CD4-positive, CD25-positive, alpha-beta regulatory T cell (primary cell): Measurements from ENCODE around the gene SBF1. TPM values are rescaled to one million over a fixed set of nuclear protein-coding genes. Genes with fewer than 3 reads are reported as not detected.
"Not testable (repeated sequence)": the region's sequence is repeated elsewhere in the genome, so short reads cannot be mapped to it uniquely, and the experiment has no call there.

Source experiments
- ATAC-seq, 2 donors: fragments of 150-1000 bp; cut with Tn5 transposase; one replicate each; pipeline ENCODE4 v1.10.0; 2021; ENCODE audit warnings: low read depth in 2 of 2, moderate number of reproducible peaks in 2 of 2, moderate library complexity in 1 of 2
- DNase-seq, 3 donors: peaks; one replicate each; pipeline versions ENCODE4 v3.0.0 to v3.0.0-alpha.2; 2012 to 2022; ENCODE audit warnings: mixed read lengths in 1 of 3
- H3K27ac ChIP-seq: one replicate; pipeline ENCODE4 v1.7.0; 2013; ENCODE audit warnings: mild to moderate bottlenecking, low read length; ENCODE audit not compliant: insufficient read depth, poor library complexity, severe bottlenecking
- H3K27me3 ChIP-seq: one replicate; pipeline ENCODE4 v1.7.0; 2013; ENCODE audit warnings: low read length; ENCODE audit not compliant: control insufficient read depth, insufficient read depth
- H3K36me3 ChIP-seq: one replicate; pipeline ENCODE4 v1.7.0; 2013; ENCODE audit warnings: mild to moderate bottlenecking, low read length, moderate library complexity; ENCODE audit not compliant: control insufficient read depth, insufficient read depth
- H3K4me1 ChIP-seq: 2 replicates; pipeline ENCODE4 v1.7.0; 2013; ENCODE audit warnings: mild to moderate bottlenecking, low read length; ENCODE audit not compliant: insufficient read depth, control insufficient read depth, poor library complexity, severe bottlenecking
- H3K4me3 ChIP-seq: one replicate; pipeline ENCODE4 v1.7.0; 2013; ENCODE audit warnings: low read depth, mild to moderate bottlenecking, low read length, moderate library complexity
- H3K9me3 ChIP-seq, 2 experiments: 1 replicate in 1 of 2; 2 replicates in 1 of 2; pipeline ENCODE4 v1.7.0; 2013; ENCODE audit warnings: low read length in 2 of 2, mild to moderate bottlenecking in 1 of 2, moderate library complexity in 1 of 2; ENCODE audit not compliant: control insufficient read depth in 2 of 2
- H3K27ac Mint-ChIP-seq, 3 donors: one replicate each; pipeline ENCODE4 v1.8.0; 2020 to 2022; ENCODE audit warnings: mild to moderate bottlenecking in 3 of 3, mixed read lengths in 3 of 3, moderate library complexity in 2 of 3
- H3K27me3 Mint-ChIP-seq: one replicate; pipeline ENCODE4 v1.8.0; 2022; ENCODE audit warnings: mild to moderate bottlenecking, mixed read lengths
- H3K36me3 Mint-ChIP-seq: one replicate; pipeline ENCODE4 v1.8.0; 2020; ENCODE audit warnings: mixed read lengths
- H3K4me1 Mint-ChIP-seq, 4 donors: one replicate each; pipeline ENCODE4 v1.8.0; 2020 to 2022; ENCODE audit warnings: mixed read lengths in 4 of 4, mild to moderate bottlenecking in 1 of 4
- H3K4me3 Mint-ChIP-seq, 4 donors: one replicate each; pipeline ENCODE4 v1.8.0; 2020 to 2022; ENCODE audit warnings: mild to moderate bottlenecking in 4 of 4, mixed read lengths in 4 of 4, moderate library complexity in 3 of 4
- H3K9me3 Mint-ChIP-seq, 7 donors: one replicate each; pipeline ENCODE4 v1.8.0; 2020 to 2022; ENCODE audit warnings: mixed read lengths in 7 of 7, mild to moderate bottlenecking in 3 of 7, moderate library complexity in 2 of 7
- polyA plus RNA-seq, 4 donors: library from polyadenylated mRNA; unstranded; fragments of 300-500 nt; fragmentation: Illumina TruSeq; gene quantifications; one replicate each; pipeline ENCODE4 v1.2.3, GENCODE V29; 2021
- total RNA-seq: library from RNA; stranded (reverse); gene quantifications from one replicate; pipeline ENCODE4 v1.2.3, GENCODE V29; 2022

The SBF1 gene
- total and polyA plus RNA-seq, 5 donors from 2014 or later = 16.2 to 220 (median 18.0) TPM

GRCh38 chr22:50520826-50521453, 46.1 kb upstream of the SBF1 start:
- Mint-ChIP-seq H3K27ac (no peak overlapping the region), H3K4me3 (no peak overlapping the region), H3K27me3 (no peaks in the 10 kb centered on the region), H3K4me1 (peaks cover 0 to 11% (median 6%) of the 10 kb centered on the region in 4 donors), H3K9me3 (no peaks in the 10 kb centered on the region), H3K36me3 (peaks cover 6% of the 10 kb centered on the region)
- no peak overlapping the region for H3K27ac ChIP-seq
- no peak for DNase-seq
- no peaks in the 10 kb centered on the region for H3K9me3 ChIP-seq
- H3K4me1 ChIP-seq = peaks cover 13% of the 10 kb centered on the region
- H3K36me3 ChIP-seq = peaks cover 50% of the 10 kb centered on the region
- ATAC-seq = no peak
- H3K4me3 ChIP-seq = no peak overlapping the region
- H3K27me3 ChIP-seq = no peaks in the 10 kb centered on the region

GRCh38 chr22:50520184-50520583, 45.3 kb upstream of the SBF1 start:
- H3K27ac ChIP-seq, H3K9me3 ChIP-seq, H3K27me3 ChIP-seq, H3K36me3 Mint-ChIP-seq, H3K9me3 Mint-ChIP-seq, H3K4me3 ChIP-seq, ATAC-seq, H3K27me3 Mint-ChIP-seq, H3K27ac Mint-ChIP-seq, DNase-seq: not testable (repeated sequence)
- peak overlapping the region in 2 of 4 donors; percentile 4 to 51 for H3K4me3 Mint-ChIP-seq
- Histone ChIP-seq H3K36me3 (peaks cover 50% of the 10 kb centered on the region), H3K4me1 (peaks cover 13% of the 10 kb centered on the region)
- peaks cover 0 to 15% (median 7%) of the 10 kb centered on the region in 4 donors for H3K4me1 Mint-ChIP-seq

- Histone ChIP-seq H3K27me3 (no peaks in the 10 kb centered on the region), H3K4me1 (peaks cover 3% of the 10 kb centered on the region), H3K4me3 (no peak overlapping the region), H3K9me3 (no peaks in the 10 kb centered on the region), H3K36me3 (peaks cover 50% of the 10 kb centered on the region), H3K27ac (no peak overlapping the region)
- no peaks in the 10 kb centered on the region for H3K27me3 Mint-ChIP-seq
- no peaks in the 10 kb centered on the region for H3K9me3 Mint-ChIP-seq
- no peak for ATAC-seq
- DNase-seq = no peak
- no peak overlapping the region for H3K4me3 Mint-ChIP-seq
- H3K4me1 Mint-ChIP-seq = peaks cover 0 to 15% (median 6%) of the 10 kb centered on the region in 4 donors
- H3K27ac Mint-ChIP-seq = no peak overlapping the region
- H3K36me3 Mint-ChIP-seq = peaks cover 11% of the 10 kb centered on the region
These were observed 44.3 kb upstream of the SBF1 start for GRCh38 chr22:50519151-50519550.

GRCh38 chr22:50518606-50519005, 43.8 kb upstream of the SBF1 start:
- no peak overlapping the region for H3K27ac ChIP-seq
- H3K27ac Mint-ChIP-seq = no peak overlapping the region
- H3K36me3 Mint-ChIP-seq = peaks cover 11% of the 10 kb centered on the region
- H3K4me1 Mint-ChIP-seq = peaks cover 0 to 18% (median 6%) of the 10 kb centered on the region in 4 donors
- no peak overlapping the region for H3K4me3 ChIP-seq
- H3K4me3 Mint-ChIP-seq = no peak overlapping the region
- no peaks in the 10 kb centered on the region for H3K9me3 ChIP-seq
- peaks cover 49% of the 10 kb centered on the region for H3K36me3 ChIP-seq
- ATAC-seq (no peak), DNase-seq (no peak)
- no peaks in the 10 kb centered on the region for H3K4me1 ChIP-seq
- H3K9me3 Mint-ChIP-seq = no peaks in the 10 kb centered on the region
- no peaks in the 10 kb centered on the region for H3K27me3 Mint-ChIP-seq
- H3K27me3 ChIP-seq = no peaks in the 10 kb centered on the region

- H3K36me3 Mint-ChIP-seq = peaks cover 11% of the 10 kb centered on the region
- no peak overlapping the region for H3K27ac Mint-ChIP-seq
- H3K4me1 Mint-ChIP-seq = peaks cover 0 to 23% (median 8%) of the 10 kb centered on the region in 4 donors
These were observed 42.8 kb upstream of the SBF1 start for GRCh38 chr22:50517495-50518260.

GRCh38 chr22:50516891-50517290, 42.1 kb upstream of the SBF1 start:
- Histone ChIP-seq H3K9me3 (no peaks in the 10 kb centered on the region), H3K27ac (no peak overlapping the region), H3K27me3 (no peaks in the 10 kb centered on the region), H3K36me3 (peaks cover 37% of the 10 kb centered on the region), H3K4me1 (no peaks in the 10 kb centered on the region), H3K4me3 (no peak overlapping the region)
- ATAC-seq = no peak
- Mint-ChIP-seq H3K9me3 (no peaks in the 10 kb centered on the region), H3K36me3 (peaks cover 16% of the 10 kb centered on the region), H3K4me1 (peaks cover 0 to 30% (median 8%) of the 10 kb centered on the region in 4 donors), H3K27me3 (no peaks in the 10 kb centered on the region), H3K27ac (no peak overlapping the region), H3K4me3 (no peak overlapping the region)
- no peak for DNase-seq

More at GRCh38 chr22:50517495-50518260, 42.8 kb upstream of the SBF1 start:
- ATAC-seq (no peak), DNase-seq (no peak)
- H3K27ac ChIP-seq = no peak overlapping the region
- no peaks in the 10 kb centered on the region for H3K27me3 Mint-ChIP-seq
- no peaks in the 10 kb centered on the region for H3K9me3 ChIP-seq
- no peaks in the 10 kb centered on the region for H3K9me3 Mint-ChIP-seq
- peaks cover 41% of the 10 kb centered on the region for H3K36me3 ChIP-seq
- no peak overlapping the region for H3K4me3 ChIP-seq
- H3K4me1 ChIP-seq = no peaks in the 10 kb centered on the region
- H3K27me3 ChIP-seq = no peaks in the 10 kb centered on the region
- no peak overlapping the region for H3K4me3 Mint-ChIP-seq

GRCh38 chr22:50516068-50516467, 41.2 kb upstream of the SBF1 start:
- no peaks in the 10 kb centered on the region for H3K9me3 ChIP-seq
- H3K4me1 Mint-ChIP-seq = peaks cover 0 to 30% (median 8%) of the 10 kb centered on the region in 4 donors
- H3K27me3 Mint-ChIP-seq = no peaks in the 10 kb centered on the region
- DNase-seq = no peak
- no peaks in the 10 kb centered on the region for H3K9me3 Mint-ChIP-seq
- H3K27me3 ChIP-seq = no peaks in the 10 kb centered on the region
- no peak overlapping the region for H3K27ac ChIP-seq
- H3K4me3 ChIP-seq = no peak overlapping the region
- H3K4me1 ChIP-seq = no peaks in the 10 kb centered on the region
- H3K36me3 ChIP-seq = peaks cover 34% of the 10 kb centered on the region
- peaks cover 16% of the 10 kb centered on the region for H3K36me3 Mint-ChIP-seq
- peak overlapping the region in 2 of 4 donors; percentile 3 to 82 for H3K4me3 Mint-ChIP-seq
- ATAC-seq = no peak
- no peak overlapping the region for H3K27ac Mint-ChIP-seq
